NCI-H187 (cell line): ENCODE measurements around the gene RAB3IL1.

Experiments
- DNase-seq, 2 experiments: peaks; one replicate each; lab custom pipeline; 2025; lab: John Stamatoyannopoulos, UW

The RAB3IL1 gene

GRCh38 chr11:61952882-61953281, 35.5 kb upstream of the RAB3IL1 start:
- no peak for DNase-seq

- DNase-seq, result no peak
These were observed 34.2 kb upstream of the RAB3IL1 start for GRCh38 chr11:61951484-61952135.

GRCh38 chr11:61950035-61950547, 32.7 kb upstream of the RAB3IL1 start, which contains the start of gene BEST1:
TSS of gene BEST1 (plus strand) at chr11:61950351. CDS start at chr11:61951807, 1,456 bp downstream.
- DNase-seq, result no peak

- peak; percentile 82 to 90 for DNase-seq
These were observed 32.0 kb upstream of the RAB3IL1 start for GRCh38 chr11:61949169-61950034.

- DNase-seq, result no peak
These were observed 31.1 kb upstream of the RAB3IL1 start for GRCh38 chr11:61948505-61948904.

- DNase-seq, result peak; percentile 35 to 59
These were observed 30.3 kb upstream of the RAB3IL1 start for GRCh38 chr11:61947486-61948210.

GRCh38 chr11:61946894-61947293, 29.5 kb upstream of the RAB3IL1 start:
- no peak for DNase-seq

- no peak for DNase-seq
These were observed 27.8 kb upstream of the RAB3IL1 start for GRCh38 chr11:61945191-61945590.

GRCh38 chr11:61940466-61940865, 23.1 kb upstream of the RAB3IL1 start:
- no peak for DNase-seq

GRCh38 chr11:61935861-61936260, 18.5 kb upstream of the RAB3IL1 start:
- no peak for DNase-seq

- DNase-seq, result no peak
These were observed 13.6 kb upstream of the RAB3IL1 start for GRCh38 chr11:61930933-61931332.

GRCh38 chr11:61928606-61929005, 11.2 kb upstream of the RAB3IL1 start:
- DNase-seq, result no peak

- DNase-seq, result no peak
These were observed 10.1 kb upstream of the RAB3IL1 start for GRCh38 chr11:61927501-61927900.

GRCh38 chr11:61926235-61926634, 8.9 kb upstream of the RAB3IL1 start:
- DNase-seq, result no peak

GRCh38 chr11:61925736-61926135, 8.4 kb upstream of the RAB3IL1 start:
- no peak for DNase-seq

- no peak for DNase-seq
These were observed 6.7 kb upstream of the RAB3IL1 start for GRCh38 chr11:61924064-61924455.

- no peak for DNase-seq
These were observed 6.0 kb upstream of the RAB3IL1 start for GRCh38 chr11:61923166-61924063.

GRCh38 chr11:61922539-61922938, 5.2 kb upstream of the RAB3IL1 start:
- no peak for DNase-seq

GRCh38 chr11:61921446-61921845, 4.1 kb upstream of the RAB3IL1 start:
- DNase-seq, result no peak

GRCh38 chr11:61919705-61920631, 2.6 kb upstream of the RAB3IL1 start:
- DNase-seq, result no peak
